Stimulated activated CD8-positive, alpha-beta memory T cell treated with anti-CD3 and anti-CD28 coated beads, Interleukin-2, amount 100 ng/mL, for 48 hours (primary cell): ENCODE results near the gene NMNAT2.
"Not testable (repeated sequence)": the region's sequence is repeated elsewhere in the genome, so short reads cannot be mapped to it uniquely, and the experiment has no call there.

ENCODE experiments used
- DNase-seq, 2 donors: peaks; one replicate each; pipeline ENCODE4 v3.0.0-alpha.2; 2020; ENCODE audit warnings: low read depth in 2 of 2

The NMNAT2 gene

DNA sequence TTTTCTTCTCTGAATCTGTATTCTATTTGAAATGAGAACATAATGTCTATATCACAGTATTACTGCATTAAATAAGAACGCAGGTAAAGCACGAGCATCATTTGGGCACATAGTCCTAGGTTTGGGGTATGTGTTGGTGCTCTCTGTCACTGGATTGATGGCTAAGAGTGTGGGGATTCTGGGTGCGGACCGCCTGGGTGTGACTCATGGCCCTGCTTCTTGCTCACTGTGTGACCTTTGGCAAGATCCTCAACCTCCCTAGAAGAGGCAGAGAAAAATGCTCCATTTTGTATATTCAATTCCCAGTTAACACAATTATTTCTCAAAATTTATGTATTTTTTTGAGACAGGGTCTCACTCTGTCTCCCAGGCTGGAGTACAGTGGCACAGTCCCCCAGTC is 132.4 kb downstream of the NMNAT2 start:
- DNase-seq = no peak

DNA sequence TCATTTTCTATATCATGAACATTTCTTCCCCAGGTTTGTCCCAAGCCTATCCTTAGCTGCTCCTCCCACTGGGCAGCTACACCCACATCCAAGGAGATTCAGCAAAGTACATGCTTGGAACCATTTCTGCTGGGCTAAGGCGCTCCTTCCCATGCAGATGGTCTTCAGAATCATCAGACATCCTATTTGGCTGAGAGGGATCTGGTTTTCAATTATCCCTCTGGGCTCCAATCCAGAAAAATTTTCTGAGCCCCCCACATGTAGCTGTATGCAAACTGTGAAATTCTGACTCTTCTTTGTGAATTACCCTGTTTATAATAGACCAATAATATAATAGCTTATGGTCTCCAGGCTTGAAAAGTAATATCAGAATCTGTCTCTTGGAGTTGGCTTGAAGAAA is 132.9 kb downstream of the NMNAT2 start:
- no peak for DNase-seq

DNA sequence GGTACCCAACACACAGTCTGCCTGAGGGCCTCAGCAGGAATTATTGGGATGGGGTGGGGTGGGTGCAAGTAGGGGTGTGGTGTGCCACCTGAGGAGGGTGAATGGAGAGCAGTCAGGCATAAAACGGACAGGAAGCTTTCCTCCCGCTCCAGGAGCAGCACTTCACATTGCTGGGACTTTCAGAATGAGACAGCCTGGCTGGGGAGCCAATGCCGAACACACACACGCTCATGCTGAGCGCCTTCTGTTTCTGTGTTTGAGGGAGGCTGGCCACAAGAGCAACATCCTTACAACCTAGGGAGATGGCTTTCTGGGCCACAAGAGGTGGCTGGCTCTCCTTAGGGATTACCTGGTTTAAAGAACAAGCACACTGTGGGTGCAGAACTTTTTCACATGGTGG is 134.1 kb downstream of the NMNAT2 start:
- DNase-seq = no peak

- DNase-seq = no peak
These were observed 134.9 kb downstream of the NMNAT2 start for GRCh38 chr1:183283286-183283685.

DNA sequence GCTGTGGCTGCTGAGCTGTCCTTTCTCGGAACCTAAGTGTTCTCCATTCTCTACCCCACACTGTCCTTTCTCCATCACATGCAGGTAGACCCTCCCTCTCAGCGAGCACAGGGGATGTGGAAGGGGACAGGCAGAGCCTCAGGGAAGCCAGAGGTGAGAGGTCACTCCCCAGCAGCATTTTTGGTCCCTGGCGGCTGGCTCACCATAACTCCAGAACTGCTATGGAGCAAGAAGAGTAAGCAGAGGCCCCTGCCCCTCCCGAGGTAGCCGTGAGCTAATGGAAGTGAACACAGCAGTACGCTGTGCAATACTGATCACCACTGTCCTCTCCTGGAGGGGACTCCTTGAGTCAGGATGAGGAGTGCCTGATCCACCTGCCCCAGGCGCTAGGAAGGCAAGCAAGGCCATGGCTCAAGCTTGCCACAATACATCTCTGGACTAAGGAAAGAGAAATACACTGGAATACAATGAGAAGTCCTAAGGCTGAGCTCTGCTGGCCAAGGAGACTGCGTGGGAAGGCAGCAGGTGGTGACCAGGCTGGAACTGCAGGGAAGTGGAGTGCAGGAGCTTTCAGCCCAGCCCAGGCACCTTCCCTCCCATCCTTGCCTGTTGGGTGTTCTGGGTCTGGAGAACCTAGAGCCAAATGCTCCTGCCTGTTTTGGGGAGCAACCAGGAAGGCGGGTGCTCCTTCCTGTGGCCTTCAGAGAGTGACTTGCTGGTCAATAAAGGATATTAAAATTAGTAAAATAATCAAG is 135.9 kb downstream of the NMNAT2 start:
- no peak for DNase-seq

DNA sequence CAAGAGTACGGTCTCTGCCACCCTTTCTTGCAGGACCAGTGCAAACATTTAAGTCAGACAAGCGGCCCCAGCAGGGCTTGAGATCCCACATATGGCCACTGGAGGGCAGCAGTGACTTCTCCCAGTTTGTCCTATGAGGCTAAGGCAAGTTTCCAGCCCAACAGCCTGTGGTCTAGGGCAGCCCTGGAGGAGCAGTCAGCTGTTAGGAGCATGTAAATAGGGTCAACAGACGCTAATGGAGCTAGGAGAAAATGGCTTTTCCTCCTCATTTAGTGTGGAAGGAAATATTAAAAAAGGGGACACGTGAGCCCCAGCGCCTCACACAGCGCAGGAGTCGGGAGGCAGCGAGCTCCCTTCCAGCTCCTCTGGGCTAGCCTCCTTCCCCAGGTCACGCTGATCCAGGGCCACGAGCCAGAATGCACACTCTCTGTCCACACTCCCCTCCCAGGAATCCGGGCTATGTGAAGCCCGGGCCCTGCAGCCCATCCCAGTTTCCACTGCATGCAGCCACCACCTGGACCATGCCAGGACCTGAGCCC is 136.6 kb downstream of the NMNAT2 start:
- peak; percentile 53 to 65 for DNase-seq

DNA sequence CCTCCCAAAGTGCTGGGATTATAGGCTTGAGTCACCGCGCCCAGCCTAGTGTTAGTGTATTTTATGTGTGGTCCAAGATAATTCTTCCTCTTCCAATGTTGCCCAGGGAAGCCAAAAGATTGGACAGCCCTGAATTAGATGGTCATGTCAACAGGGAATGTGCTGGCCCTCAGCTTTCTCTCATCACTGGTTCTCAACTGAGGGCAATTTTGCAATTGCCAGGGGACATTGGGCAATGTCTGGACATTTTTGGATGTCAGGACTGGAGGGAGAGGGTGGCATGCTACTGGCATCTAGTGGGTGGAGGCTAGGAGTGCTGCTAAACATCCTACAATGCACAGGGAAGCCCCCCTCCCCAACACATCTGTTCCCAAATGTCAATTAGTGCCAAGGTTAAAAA is 137.1 kb downstream of the NMNAT2 start:
- no peak for DNase-seq

GRCh38 chr1:183279835-183280234 is 138.3 kb downstream of the NMNAT2 start:
- no peak for DNase-seq

DNA sequence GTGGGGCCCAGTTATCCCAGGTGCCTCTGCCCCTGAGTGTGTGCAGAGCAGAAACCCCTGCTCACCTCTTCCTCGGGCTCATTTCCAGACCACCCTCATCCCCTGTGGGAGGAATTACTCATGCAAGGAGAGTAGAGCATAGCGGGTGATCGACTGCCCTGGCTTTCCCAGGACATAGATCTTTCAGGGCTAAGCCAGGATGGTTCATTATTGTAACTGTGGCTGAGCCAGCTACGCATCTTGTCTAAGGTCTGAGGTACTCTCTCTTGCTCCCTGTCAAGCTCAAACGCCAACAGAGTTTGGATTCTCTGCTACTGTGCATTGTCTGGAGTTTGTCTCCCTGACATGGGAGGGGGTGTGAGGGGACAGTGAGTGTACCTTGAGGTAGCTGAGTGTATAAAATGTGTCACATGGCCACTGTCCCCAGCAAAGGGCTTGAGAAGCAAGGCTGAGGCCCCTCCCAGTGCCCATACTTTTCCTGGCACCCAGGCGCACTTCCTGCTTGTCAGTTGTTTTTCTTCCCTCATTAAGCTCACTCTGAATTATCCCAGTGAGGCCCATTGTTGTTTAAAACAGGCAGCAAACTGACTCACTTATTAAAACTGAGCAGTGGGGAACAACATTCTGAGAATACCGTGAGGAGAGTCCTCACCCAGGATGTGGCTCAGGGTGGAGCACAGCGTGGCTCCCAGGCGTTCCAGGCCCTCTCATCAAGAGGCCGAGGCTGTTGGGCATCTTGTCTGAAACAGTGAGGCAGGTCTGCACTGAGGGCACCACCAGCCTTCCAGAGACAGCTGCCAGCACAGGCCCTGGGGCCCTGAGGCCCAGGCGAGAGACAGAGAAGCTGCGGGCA is 139.2 kb downstream of the NMNAT2 start:
- DNase-seq = no peak

GRCh38 chr1:183277821-183278738 is 140.1 kb downstream of the NMNAT2 start:
- DNase-seq = no peak

- DNase-seq = no peak
These were observed 141.6 kb downstream of the NMNAT2 start for GRCh38 chr1:183276386-183277080.

DNA sequence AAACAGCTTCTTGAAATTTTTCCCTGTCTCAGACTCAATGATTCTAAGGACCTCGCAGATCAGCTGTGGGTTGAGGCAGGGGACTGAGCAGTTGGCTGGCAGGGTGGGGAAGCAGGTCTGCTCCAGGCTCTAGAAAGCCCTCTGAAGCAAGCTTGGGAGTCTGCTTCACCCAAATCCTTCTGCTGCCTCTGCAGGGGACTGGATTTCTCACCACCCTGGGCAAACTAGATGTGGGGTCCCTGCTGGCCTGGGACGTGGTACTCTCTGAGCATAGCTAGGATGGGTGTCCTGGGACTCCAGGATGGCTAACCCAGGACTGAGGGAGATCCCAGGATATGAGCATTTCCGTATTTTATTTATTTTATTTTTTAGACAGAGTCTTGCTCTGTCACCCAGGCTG is 142.9 kb downstream of the NMNAT2 start:
- no peak for DNase-seq

DNA sequence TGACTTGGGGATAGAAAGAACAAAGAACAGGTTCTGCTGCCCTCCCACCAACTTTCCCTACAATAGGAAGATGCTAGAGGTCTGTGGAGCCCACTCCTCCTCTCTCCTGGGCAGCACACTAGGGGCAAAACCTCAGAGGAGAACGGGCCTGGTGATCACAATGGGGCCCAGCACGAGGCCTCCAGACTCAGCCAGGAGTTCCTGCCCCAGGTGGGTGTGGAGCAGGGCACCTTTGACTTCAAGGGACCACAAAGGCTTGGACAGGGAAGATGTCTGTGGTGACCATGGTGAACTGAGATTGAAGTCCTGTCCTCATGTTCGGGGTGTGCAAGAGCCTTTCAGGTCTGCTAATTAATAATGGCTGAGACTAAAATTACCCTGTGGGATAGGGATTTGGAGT is 143.3 kb downstream of the NMNAT2 start:
- DNase-seq = no peak

DNA sequence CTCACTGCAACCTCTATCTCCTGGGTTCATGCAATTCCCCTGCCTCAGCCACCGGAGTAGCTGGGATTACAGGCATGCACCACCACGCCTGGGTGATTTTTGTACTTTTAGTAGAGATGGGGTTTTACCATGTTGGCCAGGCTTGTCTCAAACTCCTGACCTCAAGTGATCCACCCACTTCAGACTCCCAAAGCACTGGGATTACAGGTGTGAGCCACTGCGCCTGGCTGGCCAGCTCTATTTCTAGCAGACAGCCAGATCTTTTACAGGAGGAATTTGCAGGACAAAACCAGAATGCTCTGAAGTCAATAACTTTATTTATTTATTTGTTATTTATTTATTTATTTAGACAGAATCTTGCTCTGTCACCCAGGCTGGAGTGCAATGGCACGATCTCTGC is 144.2 kb downstream of the NMNAT2 start:
- not testable (repeated sequence) for DNase-seq

DNA sequence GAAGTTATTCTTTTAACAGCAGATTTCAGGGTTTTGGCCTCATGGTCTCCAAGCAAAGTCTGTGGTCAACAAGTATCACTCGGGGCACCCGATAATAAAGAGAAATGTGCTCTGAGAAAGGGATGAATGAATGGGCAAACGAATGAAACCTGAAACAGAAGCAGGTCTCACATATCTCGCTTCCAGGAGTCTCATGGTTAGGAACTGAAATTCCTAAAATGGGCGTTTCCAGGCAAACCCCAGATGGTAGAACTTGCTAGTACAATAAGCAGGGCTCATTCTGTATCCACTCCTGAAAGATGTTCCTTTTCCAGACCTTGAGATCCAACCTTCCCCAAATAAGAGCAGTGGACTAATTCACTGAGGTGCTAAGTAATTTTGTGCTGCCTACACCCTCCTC is 144.9 kb downstream of the NMNAT2 start:
- DNase-seq = no peak

DNA sequence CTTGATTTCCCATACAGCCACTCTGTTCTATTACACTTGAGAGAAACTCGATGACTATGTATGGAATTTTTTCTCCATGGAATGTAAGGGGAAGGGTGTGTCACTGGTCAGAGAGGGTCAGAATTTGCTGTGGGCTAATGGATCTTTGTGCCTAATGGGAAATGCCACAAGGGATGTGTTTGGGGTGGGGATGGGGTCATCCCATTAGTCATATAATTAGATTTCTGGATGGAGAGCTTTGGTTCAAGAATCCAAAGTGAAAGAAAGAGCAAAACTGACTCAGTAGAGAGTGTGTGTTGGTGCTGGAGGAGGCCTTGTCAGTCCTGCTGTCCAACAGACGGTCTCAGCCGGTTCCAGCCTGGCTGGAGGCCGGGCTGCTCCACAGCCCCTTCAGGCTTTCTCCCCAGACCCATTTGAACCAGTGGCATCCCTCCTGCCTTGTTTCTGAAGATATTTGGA is 145.8 kb downstream of the NMNAT2 start:
- DNase-seq = no peak

DNA sequence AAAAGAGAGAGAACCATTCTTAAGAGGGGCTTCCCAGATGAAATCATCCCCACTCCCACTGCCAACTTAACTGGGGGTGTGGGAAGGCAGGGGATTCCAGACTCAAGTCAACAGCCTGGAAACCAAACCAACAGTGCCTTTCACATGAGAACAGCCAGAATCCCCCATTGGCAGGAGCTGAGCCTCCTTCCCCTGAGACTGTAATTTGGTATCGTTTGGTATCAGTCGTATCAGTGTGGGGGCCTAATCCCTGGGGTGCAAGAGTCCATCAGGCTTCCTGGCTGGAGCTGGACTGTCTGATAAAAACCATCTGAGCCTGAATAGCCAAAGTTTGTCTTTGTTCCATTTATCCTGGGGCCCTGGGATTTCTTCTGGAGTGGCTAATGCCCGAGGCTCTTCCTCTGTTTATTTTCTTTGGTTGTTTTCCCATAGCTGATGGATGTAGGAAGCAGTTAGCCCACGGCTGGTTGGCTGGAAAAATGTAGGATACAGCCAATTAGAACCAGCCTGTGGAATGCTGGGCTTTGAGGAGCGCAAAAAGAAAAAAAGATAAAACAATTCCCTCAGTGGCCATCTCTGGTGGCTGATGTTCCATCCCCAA is 147.5 kb downstream of the NMNAT2 start:
- no peak for DNase-seq

- no peak for DNase-seq
These were observed 150.3 kb downstream of the NMNAT2 start for GRCh38 chr1:183267646-183268431.

GRCh38 chr1:183263886-183264602 is 154.1 kb downstream of the NMNAT2 start:
- no peak for DNase-seq
